Measurements from ENCODE around the gene SLC26A1.
"Not testable (repeated sequence)": the region's sequence is repeated elsewhere in the genome, so short reads cannot be mapped to it uniquely, and the experiment has no call there.

SLC26A1 gene

GRCh38 chr4:952881-953573 lies 40.2 kb downstream of the SLC26A1 start:
- no peak for DNase-seq

- no peak for DNase-seq
Observed at GRCh38 chr4:951594-952468, 41.4 kb downstream of the SLC26A1 start.

- DNase-seq = no peak
Observed at GRCh38 chr4:951186-951585, 42.0 kb downstream of the SLC26A1 start.

- no peak for DNase-seq
Observed at GRCh38 chr4:950136-951020, 42.8 kb downstream of the SLC26A1 start.

GRCh38 chr4:949656-950055 lies 43.5 kb downstream of the SLC26A1 start:
- DNase-seq = no peak

GRCh38 chr4:948936-949300 lies 44.3 kb downstream of the SLC26A1 start:
- DNase-seq = no peak

- DNase-seq = no peak
Observed at GRCh38 chr4:948101-948935, 44.9 kb downstream of the SLC26A1 start.

- no peak for DNase-seq
Observed at GRCh38 chr4:947491-947971, 45.7 kb downstream of the SLC26A1 start.

GRCh38 chr4:946517-947471 lies 46.4 kb downstream of the SLC26A1 start:
- no peak for DNase-seq

- no peak for DNase-seq
Observed at GRCh38 chr4:946103-946450, 47.1 kb downstream of the SLC26A1 start.

- DNase-seq = no peak
Observed at GRCh38 chr4:945274-946102, 47.7 kb downstream of the SLC26A1 start.

- not testable (repeated sequence) for DNase-seq
Observed at GRCh38 chr4:939508-939907, 53.7 kb downstream of the SLC26A1 start.

All from inflammatory macrophage treated with lipopolysaccharide for 4 hours (primary cell).